ENCODE measurements around the gene DGKB.

Gene DGKB

DNA sequence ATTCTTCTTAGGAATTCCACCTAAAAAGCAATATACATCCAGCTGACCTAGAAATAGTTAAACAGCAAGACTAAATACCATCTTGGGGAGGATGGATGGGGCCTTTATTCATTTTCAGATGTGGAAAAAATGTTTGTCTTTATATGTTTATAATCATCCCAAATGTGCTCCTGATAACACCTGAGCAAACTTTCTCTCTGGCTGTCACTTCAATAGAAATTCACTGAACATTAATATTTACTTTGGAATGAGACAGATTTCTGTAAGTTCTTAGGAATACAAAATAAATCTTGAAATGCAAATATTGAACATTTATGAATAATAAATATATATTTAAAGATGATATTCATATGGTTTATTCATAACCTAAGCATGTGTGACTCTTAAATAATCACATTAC lies 185.4 kb downstream of the DGKB start:
- no peak for DNase-seq (ENCODE audit: low read depth in 1 of 2, low spot score in 1 of 2)
- Histone ChIP-seq H3K27ac (replicated peaks) (no peak overlapping the region), H3K27me3 (ENCODE audit: insufficient read depth, poor library complexity, severe bottlenecking) (no peaks in the 10 kb centered on the region), H3K4me3 (replicated peaks; ENCODE audit: insufficient read depth, low read length) (no peak overlapping the region)
- TF ChIP-seq REST (IDR thresholded peaks at IDR 0.05; ENCODE audit: insufficient replicate concordance, low read depth) (no peak), SPI1 (IDR thresholded peaks at IDR 0.05; ENCODE audit: borderline replicate concordance, low read depth) (no peak), POLR2AphosphoS5 (IDR thresholded peaks at IDR 0.05; ENCODE audit: low read depth) (no peak), GABPA (IDR thresholded peaks at IDR 0.05; ENCODE audit: low read depth) (no peak)
- TF ChIP-seq, protein P1, sequence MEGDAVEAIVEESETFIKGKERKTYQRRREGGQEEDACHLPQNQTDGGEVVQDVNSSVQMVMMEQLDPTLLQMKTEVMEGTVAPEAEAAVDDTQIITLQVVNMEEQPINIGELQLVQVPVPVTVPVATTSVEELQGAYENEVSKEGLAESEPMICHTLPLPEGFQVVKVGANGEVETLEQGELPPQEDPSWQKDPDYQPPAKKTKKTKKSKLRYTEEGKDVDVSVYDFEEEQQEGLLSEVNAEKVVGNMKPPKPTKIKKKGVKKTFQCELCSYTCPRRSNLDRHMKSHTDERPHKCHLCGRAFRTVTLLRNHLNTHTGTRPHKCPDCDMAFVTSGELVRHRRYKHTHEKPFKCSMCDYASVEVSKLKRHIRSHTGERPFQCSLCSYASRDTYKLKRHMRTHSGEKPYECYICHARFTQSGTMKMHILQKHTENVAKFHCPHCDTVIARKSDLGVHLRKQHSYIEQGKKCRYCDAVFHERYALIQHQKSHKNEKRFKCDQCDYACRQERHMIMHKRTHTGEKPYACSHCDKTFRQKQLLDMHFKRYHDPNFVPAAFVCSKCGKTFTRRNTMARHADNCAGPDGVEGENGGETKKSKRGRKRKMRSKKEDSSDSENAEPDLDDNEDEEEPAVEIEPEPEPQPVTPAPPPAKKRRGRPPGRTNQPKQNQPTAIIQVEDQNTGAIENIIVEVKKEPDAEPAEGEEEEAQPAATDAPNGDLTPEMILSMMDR (IDR thresholded peaks at IDR 0.05; ENCODE audit: insufficient read depth, low read length) = no peak

DNA sequence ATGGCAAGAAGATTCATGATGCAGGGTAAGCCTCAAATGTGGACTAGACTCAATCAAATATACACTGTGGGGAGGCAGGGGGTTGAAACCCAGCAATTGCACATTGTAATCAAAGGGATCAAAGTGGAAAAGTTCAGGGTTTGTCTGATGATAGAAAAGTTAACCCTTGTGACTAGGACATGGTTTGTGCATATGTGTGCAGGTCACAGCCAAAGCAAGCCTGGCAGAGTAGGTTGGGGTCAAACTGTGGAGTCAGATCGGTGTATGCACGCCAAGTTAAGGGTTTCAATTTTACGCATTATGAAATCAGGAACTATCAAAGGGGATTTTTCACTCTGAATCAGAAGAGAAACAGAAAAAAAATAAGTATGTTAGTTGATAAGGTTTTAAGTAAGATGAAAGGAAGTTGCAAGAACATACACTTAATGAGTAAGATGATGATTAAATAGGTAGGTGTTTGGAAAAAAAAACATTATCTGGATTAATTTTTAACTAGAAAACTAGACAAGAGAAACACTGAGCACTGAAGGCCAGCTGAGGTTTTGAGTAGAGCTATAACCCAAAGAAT lies 188.3 kb downstream of the DGKB start:
- TF ChIP-seq POLR2AphosphoS5 (IDR thresholded peaks at IDR 0.05; ENCODE audit: low read depth) = no peak
- TF ChIP-seq SPI1 (IDR thresholded peaks at IDR 0.05; ENCODE audit: borderline replicate concordance, low read depth) = no peak
- no peak for TF ChIP-seq REST (IDR thresholded peaks at IDR 0.05; ENCODE audit: insufficient replicate concordance, low read depth)
- no peak for TF ChIP-seq GABPA (IDR thresholded peaks at IDR 0.05; ENCODE audit: low read depth)
- TF ChIP-seq, protein P1 (IDR thresholded peaks at IDR 0.05; ENCODE audit: insufficient read depth, low read length) = no peak
- no peak for DNase-seq (ENCODE audit: low read depth in 1 of 2, low spot score in 1 of 2)
- H3K27me3 ChIP-seq (ENCODE audit: insufficient read depth, poor library complexity, severe bottlenecking) = no peaks in the 10 kb centered on the region
- no peak overlapping the region for H3K27ac ChIP-seq (replicated peaks)
- no peak overlapping the region for H3K4me3 ChIP-seq (replicated peaks; ENCODE audit: insufficient read depth, low read length)

DNA sequence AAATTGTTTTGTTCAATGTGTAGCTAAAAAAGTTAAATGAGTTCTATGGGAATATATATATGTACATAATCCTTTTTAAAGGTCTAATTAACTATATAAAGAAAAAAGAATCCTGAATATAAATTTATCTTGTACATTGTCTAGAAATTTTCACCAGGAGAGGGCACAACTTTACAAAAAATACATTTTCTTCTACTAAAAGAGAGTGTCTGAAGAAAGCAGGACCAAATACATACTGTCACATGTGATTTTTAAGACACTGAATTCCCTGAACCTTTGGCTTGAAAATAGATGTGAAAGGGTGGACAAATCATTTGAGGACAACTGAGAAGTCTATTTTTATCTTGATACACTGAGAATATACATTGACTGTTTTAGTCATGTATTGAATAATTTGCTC lies 204.3 kb downstream of the DGKB start:
- Histone ChIP-seq H3K4me3 (replicated peaks; ENCODE audit: insufficient read depth, low read length) (no peak overlapping the region), H3K27ac (replicated peaks) (no peak overlapping the region), H3K27me3 (ENCODE audit: insufficient read depth, poor library complexity, severe bottlenecking) (no peaks in the 10 kb centered on the region)
- DNase-seq (ENCODE audit: low read depth in 1 of 2, low spot score in 1 of 2) = no peak
- TF ChIP-seq GABPA (IDR thresholded peaks at IDR 0.05; ENCODE audit: low read depth) = no peak
- TF ChIP-seq POLR2AphosphoS5 (IDR thresholded peaks at IDR 0.05; ENCODE audit: low read depth) = no peak
- no peak for TF ChIP-seq SPI1 (IDR thresholded peaks at IDR 0.05; ENCODE audit: borderline replicate concordance, low read depth)

DNA sequence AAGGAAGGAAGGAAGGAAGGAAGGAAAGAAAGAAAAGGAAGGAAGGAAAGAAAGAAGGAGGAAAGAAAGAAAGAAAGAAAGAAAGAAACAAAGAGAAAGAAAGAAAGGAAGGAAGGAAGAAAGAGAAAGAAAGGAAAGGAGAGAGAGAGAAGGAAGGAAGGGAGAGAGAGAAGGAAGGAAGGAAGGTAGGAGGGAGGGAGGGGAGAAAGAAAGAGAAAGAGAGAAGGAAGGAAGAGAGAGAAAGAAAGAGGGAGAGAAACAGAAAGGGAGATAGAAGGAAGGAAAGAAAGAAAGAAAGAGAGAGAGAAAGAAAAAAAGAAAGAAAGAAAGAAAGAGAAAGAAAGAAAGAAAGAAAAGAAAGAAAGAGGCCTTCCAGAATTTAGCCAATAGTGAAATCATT lies 204.9 kb downstream of the DGKB start:
- DNase-seq (ENCODE audit: low read depth in 1 of 2, low spot score in 1 of 2) = no peak
- no peak overlapping the region for H3K27ac ChIP-seq (replicated peaks)
- no peak overlapping the region for H3K4me3 ChIP-seq (replicated peaks; ENCODE audit: insufficient read depth, low read length)
- TF ChIP-seq GABPA (IDR thresholded peaks at IDR 0.05; ENCODE audit: low read depth) (no peak), SPI1 (IDR thresholded peaks at IDR 0.05; ENCODE audit: borderline replicate concordance, low read depth) (no peak), POLR2AphosphoS5 (IDR thresholded peaks at IDR 0.05; ENCODE audit: low read depth) (no peak), REST (IDR thresholded peaks at IDR 0.05; ENCODE audit: insufficient replicate concordance, low read depth) (no peak)
- TF ChIP-seq, protein P1 (IDR thresholded peaks at IDR 0.05; ENCODE audit: insufficient read depth, low read length) = no peak
- no peaks in the 10 kb centered on the region for H3K27me3 ChIP-seq (ENCODE audit: insufficient read depth, poor library complexity, severe bottlenecking)
